Kidney (tissue), 22 donors: ENCODE data around the gene CHST2. TPM values are rescaled to one million over a fixed set of nuclear protein-coding genes. Genes with fewer than 3 reads are reported as not detected.

Experiments used
- DNase-seq, 5 donors: peaks; one replicate each; pipeline ENCODE4 v3.0.0-alpha.2; 2013 to 2020
- FAIRE-seq: peaks from 2 replicates; lab custom pipeline; 2012; peaks lifted over from hg19 to GRCh38; lab: Jason Lieb, UNC
- H3K27ac ChIP-seq, 2 donors: one replicate each; pipeline ENCODE4 v1.7.0; 2013; ENCODE audit warnings: low read depth in 2 of 2, low read length in 2 of 2, inconsistent platforms in 1 of 2
- H3K27me3 ChIP-seq: one replicate; pipeline ENCODE4 v1.7.1; 2013; ENCODE audit warnings: low read length, inconsistent platforms; ENCODE audit not compliant: control insufficient read depth, insufficient read depth
- H3K36me3 ChIP-seq, 3 donors: one replicate each; pipeline versions ENCODE4 v1.7.0 to v1.7.1; 2013; ENCODE audit warnings: low read length in 3 of 3, control low read depth in 1 of 3, inconsistent platforms in 1 of 3; ENCODE audit not compliant: insufficient read depth in 3 of 3, control insufficient read depth in 2 of 3
- H3K4me1 ChIP-seq, 3 donors: one replicate each; pipeline versions ENCODE4 v1.7.0 to v1.7.1; 2013; ENCODE audit warnings: low read length in 3 of 3, inconsistent platforms in 1 of 3, low read depth in 1 of 3; ENCODE audit not compliant: control insufficient read depth in 2 of 3, insufficient read depth in 2 of 3
- H3K4me3 ChIP-seq, 3 donors: one replicate each; pipeline versions ENCODE4 v1.7.0 to v1.8.1; 2013; ENCODE audit warnings: low read length in 3 of 3, control low read depth in 1 of 3, inconsistent platforms in 1 of 3
- H3K9ac ChIP-seq, 3 donors: one replicate each; pipeline versions ENCODE4 v1.7.0 to v1.7.1; 2013; ENCODE audit warnings: low read length in 3 of 3, control low read depth in 1 of 3, inconsistent platforms in 1 of 3
- H3K9me3 ChIP-seq, 3 donors: one replicate each; pipeline versions ENCODE4 v1.7.0 to v1.7.1; 2013; ENCODE audit warnings: low read length in 3 of 3, control low read depth in 1 of 3, inconsistent platforms in 1 of 3; ENCODE audit not compliant: control insufficient read depth in 2 of 3, insufficient read depth in 1 of 3
- intact Hi-C: fragments of 100-400 bp; cut with DNase I; formaldehyde crosslinking; loops from one replicate; pipeline ENCODE4 v1.11.1; 2022
- long read RNA-seq, 10 donors: library from polyadenylated mRNA in 1 of 10; unstranded in 1 of 10; transcript quantifications; one replicate each; pipeline ENCODE4 v2.0.0 and lab custom pipeline, GENCODE V29; 2021 to 2026
- polyA plus RNA-seq: library from polyadenylated mRNA; stranded (reverse); fragments of 350-450 nt; fragmentation: Illumina TruSeq; extraction: RNeasy Lipid Tissue Mini Kit (QIAGEN cat#74804); gene quantifications from one replicate; pipeline ENCODE4 v1.2.3, GENCODE V29; 2014; ENCODE audit warnings: low read depth, low replicate concordance; ENCODE audit not compliant: insufficient read depth
- total RNA-seq: library from RNA; stranded (reverse); fragmentation: NEBNext Ultra II Directional; extraction: Animal tissue kit (Norgen Biotek cat#: 25700); gene quantifications from one replicate; pipeline ENCODE4 v1.2.1, GENCODE V29; 2021
- TF ChIP-seq, protein P1 (sequence below): IDR thresholded peaks from 3 replicates; pipeline ENCODE4 v1.5.1; 2012; ENCODE audit warnings: mild to moderate bottlenecking, moderate library complexity, borderline replicate concordance; ENCODE audit not compliant: insufficient read depth; ENCODE audit errors: extremely low read depth
- donor health status: control.
- donor health status: control.
- donor health status: control.
- donor health status: control.
- donor health status: control.
- donor health status: DM: yes; HTN: yes; CAD: no.
- donor health status: Normal renal cell carcinoma (clear cell type).

The CHST2 gene, protein sequence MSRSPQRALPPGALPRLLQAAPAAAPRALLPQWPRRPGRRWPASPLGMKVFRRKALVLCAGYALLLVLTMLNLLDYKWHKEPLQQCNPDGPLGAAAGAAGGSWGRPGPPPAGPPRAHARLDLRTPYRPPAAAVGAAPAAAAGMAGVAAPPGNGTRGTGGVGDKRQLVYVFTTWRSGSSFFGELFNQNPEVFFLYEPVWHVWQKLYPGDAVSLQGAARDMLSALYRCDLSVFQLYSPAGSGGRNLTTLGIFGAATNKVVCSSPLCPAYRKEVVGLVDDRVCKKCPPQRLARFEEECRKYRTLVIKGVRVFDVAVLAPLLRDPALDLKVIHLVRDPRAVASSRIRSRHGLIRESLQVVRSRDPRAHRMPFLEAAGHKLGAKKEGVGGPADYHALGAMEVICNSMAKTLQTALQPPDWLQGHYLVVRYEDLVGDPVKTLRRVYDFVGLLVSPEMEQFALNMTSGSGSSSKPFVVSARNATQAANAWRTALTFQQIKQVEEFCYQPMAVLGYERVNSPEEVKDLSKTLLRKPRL
- total RNA-seq (6.0 TPM), polyA plus RNA-seq (4.4 TPM)
- long read RNA-seq, donor 1, full-length matches to known transcripts = 12 of 12 reads
- long read RNA-seq, donor 1, partial matches to known transcripts = 0 of 12 reads
- long read RNA-seq, donor 1, other reads (novel, unspliced or antisense) = 0 of 12 reads
- long read RNA-seq, donor 2, full-length matches to known transcripts = 15 of 15 reads
- long read RNA-seq, donor 2, partial matches to known transcripts = 0 of 15 reads
- long read RNA-seq, donor 2, other reads (novel, unspliced or antisense) = 0 of 15 reads
- long read RNA-seq, donor 3, full-length matches to known transcripts = 12 of 12 reads
- long read RNA-seq, donor 3, partial matches to known transcripts = 0 of 12 reads
- long read RNA-seq, donor 3, other reads (novel, unspliced or antisense) = 0 of 12 reads
- long read RNA-seq, donor 4, full-length matches to known transcripts = 25 of 25 reads
- long read RNA-seq, donor 4, partial matches to known transcripts = 0 of 25 reads
- long read RNA-seq, donor 4, other reads (novel, unspliced or antisense) = 0 of 25 reads
- long read RNA-seq, donor 5 = 0 reads
- long read RNA-seq, donor 6, full-length matches to known transcripts = 3 of 3 reads
- long read RNA-seq, donor 6, partial matches to known transcripts = 0 of 3 reads
- long read RNA-seq, donor 6, other reads (novel, unspliced or antisense) = 0 of 3 reads
- long read RNA-seq, donor 7, full-length matches to known transcripts = 3 of 5 reads
- long read RNA-seq, donor 7, partial matches to known transcripts = 0 of 5 reads
- long read RNA-seq, donor 7, other reads (novel, unspliced or antisense) = 2 of 5 reads
- long read RNA-seq, donor 8, full-length matches to known transcripts = 13 of 37 reads
- long read RNA-seq, donor 8, partial matches to known transcripts = 24 of 37 reads
- long read RNA-seq, donor 8, other reads (novel, unspliced or antisense) = 0 of 37 reads
- long read RNA-seq, donor 9, full-length matches to known transcripts = 7 of 7 reads
- long read RNA-seq, donor 9, partial matches to known transcripts = 0 of 7 reads
- long read RNA-seq, donor 9, other reads (novel, unspliced or antisense) = 0 of 7 reads
- long read RNA-seq, donor 10, full-length matches to known transcripts = 5 of 5 reads
- long read RNA-seq, donor 10, partial matches to known transcripts = 0 of 5 reads
- long read RNA-seq, donor 10, other reads (novel, unspliced or antisense) = 0 of 5 reads

DNA sequence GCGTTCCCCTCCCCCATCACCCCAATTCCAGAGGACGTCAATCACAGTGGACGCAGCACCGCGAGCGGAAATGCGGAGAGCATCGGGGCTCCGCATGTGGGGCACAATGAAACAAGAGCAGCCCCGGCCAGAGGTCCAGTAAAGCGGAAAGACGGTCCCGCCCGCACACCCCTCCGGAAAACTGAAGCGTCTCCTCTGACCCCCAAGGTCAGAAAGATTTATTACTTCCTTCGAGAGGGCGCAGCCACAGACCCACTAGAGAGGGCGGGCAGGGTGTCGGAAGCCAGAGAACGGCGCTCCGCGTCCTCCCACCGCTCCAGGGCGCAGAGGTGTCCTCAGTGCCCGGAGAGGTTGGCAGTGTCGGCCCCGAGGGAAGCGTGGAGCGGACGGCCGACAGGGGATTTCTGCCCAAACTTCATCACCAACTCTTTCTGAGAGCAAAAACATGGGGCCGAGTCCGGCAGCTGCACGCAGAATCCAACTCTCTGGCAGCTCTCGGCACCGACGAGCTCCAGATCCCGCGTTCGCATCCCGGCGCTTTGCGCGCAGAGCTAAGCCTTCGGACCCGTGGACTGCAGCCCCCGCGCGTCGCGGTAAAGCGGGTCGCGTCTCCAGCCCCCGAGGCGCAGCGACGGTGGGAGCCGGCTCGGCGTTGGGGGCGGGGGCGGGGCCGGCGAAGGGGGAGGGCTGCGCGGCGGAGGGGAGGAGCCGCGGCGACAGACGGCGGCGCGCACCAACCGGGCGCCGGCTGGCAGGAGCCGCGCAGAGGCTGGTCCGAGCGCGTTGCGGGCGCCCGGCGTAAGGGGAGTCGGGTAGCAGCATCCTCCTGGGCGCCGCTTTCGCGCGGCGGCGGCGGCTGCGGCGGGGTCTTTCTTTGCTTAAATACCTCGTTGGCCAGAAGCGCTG lies at the start of gene CHST2:
TSS of gene CHST2 (plus strand) at position 763 of the 906 bp plus-strand sequence. CDS start 1,046 bp downstream, outside the sequence.
- H3K9ac ChIP-seq = peak within 1 kb of the TSS; percentile 47 to 73 (median 65)

DNA sequence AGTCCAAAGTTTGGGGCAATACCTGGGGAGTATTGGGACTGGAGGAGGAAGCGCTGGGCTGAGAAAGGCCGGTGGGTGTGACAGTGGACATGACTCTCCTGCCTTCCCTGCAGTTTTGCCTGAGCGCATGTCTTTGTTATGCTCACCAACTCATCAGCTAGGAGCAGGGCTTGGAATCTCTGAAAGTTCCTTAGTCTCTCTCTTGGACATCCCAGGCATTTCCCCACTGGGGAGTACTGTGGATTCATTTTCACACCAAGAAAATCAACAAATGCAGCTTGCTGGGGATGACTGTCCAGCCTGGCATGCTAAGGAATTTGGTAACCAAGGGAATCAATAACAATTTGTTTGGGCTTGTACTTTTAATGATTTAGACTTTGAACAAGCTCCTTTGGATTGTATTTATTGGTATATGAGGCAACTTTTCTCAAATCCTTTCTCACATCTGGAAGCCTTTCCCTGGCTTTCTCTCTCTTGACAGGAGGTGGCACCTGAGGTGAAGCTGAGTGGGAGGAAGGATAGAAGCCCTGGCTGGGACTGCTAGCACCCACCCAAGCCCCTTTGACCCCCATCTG lies 48.5 kb upstream of the CHST2 start:
- H3K9ac ChIP-seq = no peak overlapping the region
- no peaks in the 10 kb centered on the region for H3K4me1 ChIP-seq
- TF ChIP-seq, protein P1, sequence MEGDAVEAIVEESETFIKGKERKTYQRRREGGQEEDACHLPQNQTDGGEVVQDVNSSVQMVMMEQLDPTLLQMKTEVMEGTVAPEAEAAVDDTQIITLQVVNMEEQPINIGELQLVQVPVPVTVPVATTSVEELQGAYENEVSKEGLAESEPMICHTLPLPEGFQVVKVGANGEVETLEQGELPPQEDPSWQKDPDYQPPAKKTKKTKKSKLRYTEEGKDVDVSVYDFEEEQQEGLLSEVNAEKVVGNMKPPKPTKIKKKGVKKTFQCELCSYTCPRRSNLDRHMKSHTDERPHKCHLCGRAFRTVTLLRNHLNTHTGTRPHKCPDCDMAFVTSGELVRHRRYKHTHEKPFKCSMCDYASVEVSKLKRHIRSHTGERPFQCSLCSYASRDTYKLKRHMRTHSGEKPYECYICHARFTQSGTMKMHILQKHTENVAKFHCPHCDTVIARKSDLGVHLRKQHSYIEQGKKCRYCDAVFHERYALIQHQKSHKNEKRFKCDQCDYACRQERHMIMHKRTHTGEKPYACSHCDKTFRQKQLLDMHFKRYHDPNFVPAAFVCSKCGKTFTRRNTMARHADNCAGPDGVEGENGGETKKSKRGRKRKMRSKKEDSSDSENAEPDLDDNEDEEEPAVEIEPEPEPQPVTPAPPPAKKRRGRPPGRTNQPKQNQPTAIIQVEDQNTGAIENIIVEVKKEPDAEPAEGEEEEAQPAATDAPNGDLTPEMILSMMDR = no peak
- no peaks in the 10 kb centered on the region for H3K27me3 ChIP-seq
- no peak for DNase-seq
- no peak for FAIRE-seq
- no peaks in the 10 kb centered on the region for H3K36me3 ChIP-seq
- no peak overlapping the region for H3K4me3 ChIP-seq
- intact Hi-C loops = no loop called here
- H3K27ac ChIP-seq = no peak overlapping the region
- no peaks in the 10 kb centered on the region for H3K9me3 ChIP-seq

More for the DNA sequence above, at the start of gene CHST2:
- Histone ChIP-seq H3K36me3 (no peaks in the 10 kb centered on the region), H3K9me3 (no peaks in the 10 kb centered on the region), H3K27me3 (no peaks in the 10 kb centered on the region), H3K4me3 (peak within 1 kb of the TSS; percentile 70 to 81 (median 74)), H3K4me1 (peaks cover 0 to 3% (median 0%) of the 10 kb centered on the region in 3 donors), H3K27ac (peak within 1 kb of the TSS; percentile 74 to 86)
- TF ChIP-seq, protein P1 = no peak
- no peak for FAIRE-seq
- peak; percentile 84 to 93 (median 88) for DNase-seq
- intact Hi-C loops = no loop called here
